ENCODE data around the gene NCAPD2. TPM values are rescaled to one million over a fixed set of nuclear protein-coding genes. Genes with fewer than 3 reads are reported as not detected.

NCAPD2 gene
- total and polyA plus RNA-seq, 8 donors = 5.6 to 16.2 (median 8.5) TPM

DNA sequence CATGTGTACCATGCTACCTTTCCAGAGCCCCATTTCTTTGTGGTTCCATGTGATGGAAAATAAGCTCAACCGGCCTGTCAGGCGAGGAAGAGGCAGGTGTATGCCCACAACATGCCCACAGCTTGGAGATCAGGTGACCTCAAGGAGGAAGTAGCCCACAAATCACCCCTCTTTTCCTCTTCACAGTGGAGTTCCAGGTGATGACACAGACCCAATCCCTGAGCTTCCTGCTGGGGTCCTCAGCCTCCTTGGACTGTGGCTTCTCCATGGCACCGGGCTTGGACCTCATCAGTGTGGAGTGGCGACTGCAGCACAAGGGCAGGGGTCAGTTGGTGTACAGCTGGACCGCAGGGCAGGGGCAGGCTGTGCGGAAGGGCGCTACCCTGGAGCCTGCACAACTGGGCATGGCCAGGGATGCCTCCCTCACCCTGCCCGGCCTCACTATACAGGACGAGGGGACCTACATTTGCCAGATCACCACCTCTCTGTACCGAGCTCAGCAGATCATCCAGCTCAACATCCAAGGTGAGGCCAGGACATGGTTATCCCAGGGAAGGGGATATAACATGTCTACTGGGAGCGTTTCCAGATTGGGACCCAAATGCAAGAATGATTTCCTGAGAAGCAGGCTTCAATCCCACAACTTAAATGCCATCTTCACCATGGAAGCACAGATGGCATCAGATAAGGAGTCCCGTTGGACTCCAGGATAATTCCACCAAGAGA lies 36.5 kb upstream of the NCAPD2 start:
- WGBS, 2 donors = 89 to 90% methylated on average over 12 of the region's 12 CpGs
- H3K36me3 ChIP-seq = peaks cover 0 to 59% (median 23%) of the 10 kb centered on the region in 3 donors
- H3K27ac ChIP-seq = no peak overlapping the region
- TF ChIP-seq, protein P1, sequence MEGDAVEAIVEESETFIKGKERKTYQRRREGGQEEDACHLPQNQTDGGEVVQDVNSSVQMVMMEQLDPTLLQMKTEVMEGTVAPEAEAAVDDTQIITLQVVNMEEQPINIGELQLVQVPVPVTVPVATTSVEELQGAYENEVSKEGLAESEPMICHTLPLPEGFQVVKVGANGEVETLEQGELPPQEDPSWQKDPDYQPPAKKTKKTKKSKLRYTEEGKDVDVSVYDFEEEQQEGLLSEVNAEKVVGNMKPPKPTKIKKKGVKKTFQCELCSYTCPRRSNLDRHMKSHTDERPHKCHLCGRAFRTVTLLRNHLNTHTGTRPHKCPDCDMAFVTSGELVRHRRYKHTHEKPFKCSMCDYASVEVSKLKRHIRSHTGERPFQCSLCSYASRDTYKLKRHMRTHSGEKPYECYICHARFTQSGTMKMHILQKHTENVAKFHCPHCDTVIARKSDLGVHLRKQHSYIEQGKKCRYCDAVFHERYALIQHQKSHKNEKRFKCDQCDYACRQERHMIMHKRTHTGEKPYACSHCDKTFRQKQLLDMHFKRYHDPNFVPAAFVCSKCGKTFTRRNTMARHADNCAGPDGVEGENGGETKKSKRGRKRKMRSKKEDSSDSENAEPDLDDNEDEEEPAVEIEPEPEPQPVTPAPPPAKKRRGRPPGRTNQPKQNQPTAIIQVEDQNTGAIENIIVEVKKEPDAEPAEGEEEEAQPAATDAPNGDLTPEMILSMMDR (IDR thresholded peaks at IDR 0.05) = no peak
- ATAC-seq = no peak
- H3K27me3 ChIP-seq = no peaks in the 10 kb centered on the region
- no peak for DNase-seq
- FAIRE-seq = no peak
- no peaks in the 10 kb centered on the region for H3K9me3 ChIP-seq
- intact Hi-C loops (cut with DNase I) = loop anchor here in 2 of 3 donors (5.0 to 10.0 kb wide), 2 partner anchors 35 to 133 kb away; no protein-coding TSS in a partner anchor
- H3K4me1 ChIP-seq = peaks cover 0 to 6% (median 0%) of the 10 kb centered on the region in 3 donors
- no peak overlapping the region for H3K4me3 ChIP-seq

DNA sequence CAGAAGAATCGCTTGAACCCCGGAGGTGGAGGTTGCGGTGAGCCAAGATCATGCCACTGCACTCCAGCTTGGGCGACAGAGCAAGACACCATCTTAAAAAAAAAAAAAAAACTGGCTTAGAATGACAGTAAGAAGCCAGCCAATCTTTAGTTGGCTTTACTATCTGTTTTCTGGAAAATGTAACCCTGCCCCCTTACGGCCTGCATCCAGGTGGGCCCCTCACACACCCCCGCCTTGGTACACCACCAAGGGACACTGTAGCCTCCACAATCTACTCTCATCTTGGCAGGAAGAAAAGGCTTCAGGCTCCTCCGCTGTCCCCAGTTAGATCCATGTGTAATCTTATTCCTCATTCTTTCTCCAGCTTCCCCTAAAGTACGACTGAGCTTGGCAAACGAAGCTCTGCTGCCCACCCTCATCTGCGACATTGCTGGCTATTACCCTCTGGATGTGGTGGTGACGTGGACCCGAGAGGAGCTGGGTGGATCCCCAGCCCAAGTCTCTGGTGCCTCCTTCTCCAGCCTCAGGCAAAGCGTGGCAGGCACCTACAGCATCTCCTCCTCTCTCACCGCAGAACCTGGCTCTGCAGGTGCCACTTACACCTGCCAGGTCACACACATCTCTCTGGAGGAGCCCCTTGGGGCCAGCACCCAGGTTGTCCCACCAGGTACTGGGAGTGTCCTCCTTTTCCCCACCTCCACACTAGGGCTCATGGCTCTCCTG lies 35.5 kb upstream of the NCAPD2 start:
- 91 to 93% methylated on average over 13 to 14 of the region's 14 CpGs for WGBS, 2 donors
- H3K4me1 ChIP-seq = no peaks in the 10 kb centered on the region
- FAIRE-seq = no peak
- intact Hi-C loops (cut with DNase I) = loop anchor here in 2 of 3 donors (5.0 to 10.0 kb wide), 2 partner anchors 36 to 134 kb away; no protein-coding TSS in a partner anchor
- DNase-seq = peak in 1 of 6 donors; percentile 28
- ATAC-seq = no peak
- H3K27me3 ChIP-seq = no peaks in the 10 kb centered on the region
- no peaks in the 10 kb centered on the region for H3K9me3 ChIP-seq
- TF ChIP-seq, protein P1 (IDR thresholded peaks at IDR 0.05) = no peak
- no peak overlapping the region for H3K27ac ChIP-seq
- peaks cover 0 to 66% (median 23%) of the 10 kb centered on the region in 3 donors for H3K36me3 ChIP-seq
- no peak overlapping the region for H3K4me3 ChIP-seq

DNA sequence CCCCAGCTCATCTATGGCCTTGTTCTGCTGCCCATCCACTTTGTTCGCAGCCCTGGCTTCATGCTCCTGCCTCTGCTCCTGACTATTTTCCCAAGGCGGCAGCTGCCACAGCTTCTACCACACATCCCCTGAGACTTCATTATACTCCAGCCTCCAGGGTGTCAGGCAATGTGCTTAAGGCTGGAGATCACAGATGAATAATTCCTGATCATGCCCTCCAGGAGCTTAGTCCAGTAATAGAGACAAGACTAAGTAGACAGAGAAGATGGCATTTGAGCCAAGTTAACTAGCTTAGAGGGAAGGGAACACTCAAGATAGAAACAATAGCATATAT lies 34.9 kb upstream of the NCAPD2 start:
- FAIRE-seq (no peak), ATAC-seq (no peak), DNase-seq (no peak)
- Histone ChIP-seq H3K36me3 (peaks cover 0 to 71% (median 23%) of the 10 kb centered on the region in 3 donors), H3K27me3 (no peaks in the 10 kb centered on the region), H3K4me3 (no peak overlapping the region), H3K9me3 (no peaks in the 10 kb centered on the region), H3K4me1 (no peaks in the 10 kb centered on the region), H3K27ac (no peak overlapping the region)
- 93 to 94% methylated on average over 2 of the region's 2 CpGs for WGBS, 2 donors
- TF ChIP-seq, protein P1 (IDR thresholded peaks at IDR 0.05) = no peak
- intact Hi-C loops (cut with DNase I) = loop anchor here in 2 of 3 donors (5.0 to 10.0 kb wide), 2 partner anchors 37 to 134 kb away; no protein-coding TSS in a partner anchor

DNA sequence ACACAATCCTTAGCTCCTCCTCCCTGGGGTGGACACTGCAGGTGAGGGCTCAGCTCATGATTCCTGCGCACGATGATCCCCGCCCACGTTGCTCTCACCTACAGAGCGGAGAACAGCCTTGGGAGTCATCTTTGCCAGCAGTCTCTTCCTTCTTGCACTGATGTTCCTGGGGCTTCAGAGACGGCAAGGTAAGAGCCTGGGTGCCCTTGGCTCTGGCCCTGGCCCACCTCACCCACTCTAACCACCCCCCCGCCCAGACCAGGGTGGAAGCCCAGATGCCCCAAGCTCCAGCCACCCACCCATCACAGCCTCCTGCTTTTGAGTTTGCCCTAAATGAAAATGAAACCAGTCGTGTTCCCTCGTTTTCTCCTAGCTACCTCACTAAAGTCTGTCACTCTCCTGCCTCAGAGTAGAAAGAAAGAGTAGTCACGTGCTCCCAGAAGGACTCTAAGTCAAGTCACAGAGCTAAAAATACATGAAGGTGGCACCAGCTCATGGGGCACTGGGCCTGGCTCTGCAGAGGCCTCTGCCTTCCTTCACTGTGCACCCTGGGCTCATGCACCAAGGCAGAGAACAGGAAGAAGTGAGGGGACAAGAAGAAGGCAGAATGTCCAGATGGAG lies 33.0 kb upstream of the NCAPD2 start:
- no peaks in the 10 kb centered on the region for H3K9me3 ChIP-seq
- peaks cover 0 to 68% (median 17%) of the 10 kb centered on the region in 3 donors for H3K36me3 ChIP-seq
- no peak for DNase-seq
- TF ChIP-seq, protein P1 (IDR thresholded peaks at IDR 0.05) = no peak
- ATAC-seq = no peak
- H3K27ac ChIP-seq = peak overlapping the region in 2 of 4 donors; percentile 12 to 35
- intact Hi-C loops (cut with DNase I) = loop anchor here in 1 of 3 donors (5.0 kb wide), 1 partner anchor 34 kb away; no protein-coding TSS in a partner anchor
- H3K4me1 ChIP-seq = no peaks in the 10 kb centered on the region
- no peak overlapping the region for H3K4me3 ChIP-seq
- no peak for FAIRE-seq
- WGBS, 2 donors = 82 to 83% methylated on average over 10 of the region's 10 CpGs
- H3K27me3 ChIP-seq = no peaks in the 10 kb centered on the region
